ENCODE data around the gene BBS9.

The BBS9 gene

DNA sequence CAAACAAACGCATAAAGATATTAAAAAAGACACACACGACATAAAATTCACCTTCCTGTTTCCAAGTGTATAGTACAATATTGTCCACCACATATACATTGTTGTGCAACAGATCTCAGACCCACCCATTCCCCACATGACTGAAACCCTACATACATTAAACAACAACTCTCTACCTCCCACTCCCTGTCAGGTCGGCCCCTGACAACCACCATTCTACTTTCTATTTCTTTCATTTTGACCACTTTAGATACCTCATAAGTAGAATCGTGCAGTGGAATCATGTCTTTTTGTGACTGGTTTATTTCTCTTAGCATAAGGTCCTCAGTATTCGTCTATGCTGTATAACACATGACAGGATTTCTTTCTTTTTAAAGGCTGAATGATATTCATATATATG lies 320.5 kb downstream of the BBS9 start:
- Histone ChIP-seq H3K36me3 (no peaks in the 10 kb centered on the region), H3K4me3 (ENCODE audit: low read depth, low read length) (no peak overlapping the region), H3K27me3 (ENCODE audit: insufficient read depth, low read depth, severe bottlenecking) (no peaks in the 10 kb centered on the region), H3K9me3 (ENCODE audit: severe bottlenecking) (no peaks in the 10 kb centered on the region), H3K27ac (no peak overlapping the region)
- TF ChIP-seq, protein P1, sequence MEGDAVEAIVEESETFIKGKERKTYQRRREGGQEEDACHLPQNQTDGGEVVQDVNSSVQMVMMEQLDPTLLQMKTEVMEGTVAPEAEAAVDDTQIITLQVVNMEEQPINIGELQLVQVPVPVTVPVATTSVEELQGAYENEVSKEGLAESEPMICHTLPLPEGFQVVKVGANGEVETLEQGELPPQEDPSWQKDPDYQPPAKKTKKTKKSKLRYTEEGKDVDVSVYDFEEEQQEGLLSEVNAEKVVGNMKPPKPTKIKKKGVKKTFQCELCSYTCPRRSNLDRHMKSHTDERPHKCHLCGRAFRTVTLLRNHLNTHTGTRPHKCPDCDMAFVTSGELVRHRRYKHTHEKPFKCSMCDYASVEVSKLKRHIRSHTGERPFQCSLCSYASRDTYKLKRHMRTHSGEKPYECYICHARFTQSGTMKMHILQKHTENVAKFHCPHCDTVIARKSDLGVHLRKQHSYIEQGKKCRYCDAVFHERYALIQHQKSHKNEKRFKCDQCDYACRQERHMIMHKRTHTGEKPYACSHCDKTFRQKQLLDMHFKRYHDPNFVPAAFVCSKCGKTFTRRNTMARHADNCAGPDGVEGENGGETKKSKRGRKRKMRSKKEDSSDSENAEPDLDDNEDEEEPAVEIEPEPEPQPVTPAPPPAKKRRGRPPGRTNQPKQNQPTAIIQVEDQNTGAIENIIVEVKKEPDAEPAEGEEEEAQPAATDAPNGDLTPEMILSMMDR (IDR thresholded peaks at IDR 0.05; ENCODE audit: low read depth, low read length): no peak
- no peak for DNase-seq

DNA sequence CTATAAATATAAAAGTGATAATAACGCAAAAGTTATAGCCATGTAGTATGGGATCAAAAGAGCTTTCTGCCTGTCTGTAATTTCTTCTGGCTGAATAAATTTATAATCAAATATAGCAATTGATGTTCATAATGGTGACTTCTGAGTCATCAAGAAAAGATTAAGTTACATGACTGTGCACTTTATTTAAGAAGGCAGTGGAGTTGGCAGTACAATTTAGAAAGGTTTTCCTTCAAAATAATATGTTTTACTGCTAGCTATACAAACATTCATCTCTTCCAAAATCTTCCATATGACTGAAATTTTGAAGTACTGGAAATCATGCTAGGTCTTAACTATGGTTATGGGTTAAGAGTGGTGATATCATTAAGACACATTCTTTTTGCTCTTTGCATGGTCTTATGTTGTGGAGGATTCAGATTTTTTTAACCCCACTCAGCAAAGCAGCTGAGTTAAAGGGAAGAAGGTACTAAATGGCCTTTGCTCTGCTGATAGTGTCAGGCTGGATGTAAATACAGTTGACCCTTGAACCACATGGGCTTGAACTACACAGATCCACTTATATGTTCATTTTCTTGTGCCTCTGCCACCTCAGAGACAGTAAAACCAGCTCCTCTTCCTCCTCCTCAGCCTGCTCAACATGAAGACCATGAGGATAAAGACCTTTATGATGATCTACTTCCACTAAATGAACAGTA lies 323.6 kb downstream of the BBS9 start:
- Histone ChIP-seq H3K27me3 (ENCODE audit: insufficient read depth, low read depth, severe bottlenecking) (no peaks in the 10 kb centered on the region), H3K27ac (no peak overlapping the region), H3K36me3 (no peaks in the 10 kb centered on the region), H3K4me3 (ENCODE audit: low read depth, low read length) (no peak overlapping the region), H3K9me3 (ENCODE audit: severe bottlenecking) (no peaks in the 10 kb centered on the region)
- TF ChIP-seq, protein P1 (IDR thresholded peaks at IDR 0.05; ENCODE audit: low read depth, low read length): no peak
- DNase-seq: no peak

DNA sequence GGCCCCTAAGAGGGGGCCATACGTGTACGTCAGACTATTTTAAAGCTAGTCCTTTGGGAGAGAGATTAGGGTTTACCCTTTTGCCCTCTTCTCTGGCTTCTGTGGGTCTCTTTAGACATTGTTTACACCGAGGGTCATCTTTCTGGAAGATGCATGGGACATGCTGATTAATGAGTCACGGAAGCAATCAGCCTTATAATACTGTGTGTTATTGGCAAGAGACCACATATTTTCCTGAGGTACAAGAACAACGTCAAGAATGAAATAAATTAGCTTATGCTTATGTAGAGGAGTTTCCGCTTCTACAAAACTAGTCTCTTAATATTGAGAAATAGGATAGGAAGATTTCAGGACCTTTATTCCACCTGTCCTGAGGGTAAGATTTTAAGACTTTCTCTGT lies 327.7 kb downstream of the BBS9 start:
- no peaks in the 10 kb centered on the region for H3K27me3 ChIP-seq (ENCODE audit: insufficient read depth, low read depth, severe bottlenecking)

DNA sequence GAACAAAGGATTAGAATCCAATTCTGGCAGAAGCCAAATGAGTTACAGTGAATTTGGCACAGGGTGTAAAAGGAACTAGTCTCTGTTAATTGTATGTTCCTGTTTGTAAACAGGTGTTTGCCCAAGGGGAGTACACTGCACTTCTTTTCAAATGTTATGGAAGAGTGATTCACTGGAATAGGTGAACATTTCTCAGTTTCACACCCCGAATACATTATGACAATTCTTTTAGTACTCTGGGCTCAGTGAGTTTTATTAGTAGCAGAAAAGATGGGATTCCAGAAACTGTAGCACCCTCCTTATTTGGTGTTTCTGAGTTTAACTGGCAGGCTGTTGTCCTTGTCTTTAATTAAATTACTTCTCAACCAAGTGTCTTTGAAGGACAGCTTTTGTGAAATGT lies 329.2 kb downstream of the BBS9 start:
- no peak for DNase-seq
- Histone ChIP-seq H3K4me3 (ENCODE audit: low read depth, low read length) (no peak overlapping the region), H3K27ac (no peak overlapping the region), H3K9me3 (ENCODE audit: severe bottlenecking) (no peaks in the 10 kb centered on the region), H3K36me3 (no peaks in the 10 kb centered on the region), H3K27me3 (ENCODE audit: insufficient read depth, low read depth, severe bottlenecking) (no peaks in the 10 kb centered on the region)
- TF ChIP-seq, protein P1 (IDR thresholded peaks at IDR 0.05; ENCODE audit: low read depth, low read length): no peak

More for the DNA sequence above, 327.7 kb downstream of the BBS9 start:
- TF ChIP-seq, protein P1 (IDR thresholded peaks at IDR 0.05; ENCODE audit: low read depth, low read length): no peak
- Histone ChIP-seq H3K36me3 (no peaks in the 10 kb centered on the region), H3K9me3 (ENCODE audit: severe bottlenecking) (no peaks in the 10 kb centered on the region), H3K4me3 (ENCODE audit: low read depth, low read length) (no peak overlapping the region), H3K27ac (no peak overlapping the region)
- no peak for DNase-seq

DNA sequence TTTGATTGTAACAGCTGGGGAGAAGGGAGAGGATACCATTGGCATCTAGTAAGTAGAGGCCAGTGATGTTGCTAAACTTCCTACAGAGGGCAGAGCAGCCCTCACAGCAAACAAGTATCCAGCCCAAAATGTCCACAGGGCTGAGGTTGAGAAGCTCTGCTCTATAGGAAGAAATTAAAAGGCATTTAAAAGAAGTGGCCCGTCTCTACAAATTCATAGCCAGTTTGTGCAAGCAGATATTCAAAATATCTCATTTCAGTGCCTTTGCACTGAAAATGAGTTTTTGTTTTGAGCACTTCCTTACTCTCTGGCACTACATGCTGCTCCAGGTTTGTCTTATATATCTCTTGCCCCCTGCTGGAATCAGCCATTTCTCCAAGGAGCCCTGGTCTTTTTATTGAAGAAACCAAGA lies 330.0 kb downstream of the BBS9 start:
- peak; percentile 20 for DNase-seq

More for the DNA sequence above, 330.0 kb downstream of the BBS9 start:
- no peak overlapping the region for H3K27ac ChIP-seq
- TF ChIP-seq, protein P1 (IDR thresholded peaks at IDR 0.05; ENCODE audit: low read depth, low read length): peak; percentile 57
- H3K9me3 ChIP-seq (ENCODE audit: severe bottlenecking): no peaks in the 10 kb centered on the region
- H3K4me3 ChIP-seq (ENCODE audit: low read depth, low read length): no peak overlapping the region
- no peaks in the 10 kb centered on the region for H3K27me3 ChIP-seq (ENCODE audit: insufficient read depth, low read depth, severe bottlenecking)
- no peaks in the 10 kb centered on the region for H3K36me3 ChIP-seq
